Coronary artery (tissue), 2 donors: ENCODE measurements around the gene NPIPB2.
"Not testable (repeated sequence)": the region's sequence is repeated elsewhere in the genome, so short reads cannot be mapped to it uniquely, and the experiment has no call there.

Source experiments
- DNase-seq: peaks from one replicate; pipeline ENCODE4 v3.0.0-alpha.2; 2017; ENCODE audit warnings: low spot score
- H3K27ac ChIP-seq, 2 donors: fragments of 200-600 bp; sonication (generic); one replicate each; pipeline ENCODE4 v1.5.1; 2016 to 2019
- H3K4me3 ChIP-seq: fragments of 200-600 bp; sonication (generic); 2 replicates; pipeline ENCODE4 v1.5.1; 2016; ENCODE audit warnings: mild to moderate bottlenecking, moderate library complexity
- TF ChIP-seq, protein P1 (sequence below): fragments of 200-600 bp; sonication (generic); IDR thresholded peaks from one replicate; pipeline ENCODE4 v1.5.1; 2019; ENCODE audit warnings: antibody characterized with exemption

NPIPB2 gene

DNA sequence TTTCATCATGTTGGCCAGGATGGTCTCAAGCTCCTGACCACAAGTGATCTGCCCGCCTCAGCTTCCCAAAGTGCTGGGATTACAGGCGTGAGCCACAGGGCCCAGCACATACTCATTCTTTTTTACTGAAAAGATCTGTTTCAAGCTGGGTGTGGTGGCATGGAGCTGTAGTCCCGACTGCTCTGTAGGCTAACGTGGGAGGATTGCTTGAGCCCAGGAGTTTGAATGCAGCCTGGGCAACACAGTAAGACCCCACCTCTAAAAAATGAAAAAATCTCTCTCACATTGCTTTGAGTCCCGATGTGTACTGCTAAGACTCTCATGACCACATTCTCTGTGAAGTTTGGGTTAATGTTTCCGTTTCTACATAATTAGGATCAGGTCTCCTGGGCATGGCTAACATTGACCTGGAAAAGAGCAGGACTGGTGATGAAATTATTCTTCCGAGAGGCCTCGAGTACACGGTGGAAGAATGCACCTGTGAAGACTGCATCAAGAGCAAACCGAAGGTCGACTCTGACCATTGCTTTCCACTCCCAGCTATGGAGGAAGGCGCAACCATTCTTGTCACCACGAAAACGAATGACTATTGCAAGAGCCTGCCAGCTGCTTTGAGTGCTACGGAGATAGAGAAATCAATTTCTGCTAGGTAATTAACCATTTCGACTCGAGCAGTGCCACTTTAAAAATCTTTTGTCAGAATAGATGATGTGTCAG is 25.5 kb upstream of the NPIPB2 start:
- TF ChIP-seq, protein P1, sequence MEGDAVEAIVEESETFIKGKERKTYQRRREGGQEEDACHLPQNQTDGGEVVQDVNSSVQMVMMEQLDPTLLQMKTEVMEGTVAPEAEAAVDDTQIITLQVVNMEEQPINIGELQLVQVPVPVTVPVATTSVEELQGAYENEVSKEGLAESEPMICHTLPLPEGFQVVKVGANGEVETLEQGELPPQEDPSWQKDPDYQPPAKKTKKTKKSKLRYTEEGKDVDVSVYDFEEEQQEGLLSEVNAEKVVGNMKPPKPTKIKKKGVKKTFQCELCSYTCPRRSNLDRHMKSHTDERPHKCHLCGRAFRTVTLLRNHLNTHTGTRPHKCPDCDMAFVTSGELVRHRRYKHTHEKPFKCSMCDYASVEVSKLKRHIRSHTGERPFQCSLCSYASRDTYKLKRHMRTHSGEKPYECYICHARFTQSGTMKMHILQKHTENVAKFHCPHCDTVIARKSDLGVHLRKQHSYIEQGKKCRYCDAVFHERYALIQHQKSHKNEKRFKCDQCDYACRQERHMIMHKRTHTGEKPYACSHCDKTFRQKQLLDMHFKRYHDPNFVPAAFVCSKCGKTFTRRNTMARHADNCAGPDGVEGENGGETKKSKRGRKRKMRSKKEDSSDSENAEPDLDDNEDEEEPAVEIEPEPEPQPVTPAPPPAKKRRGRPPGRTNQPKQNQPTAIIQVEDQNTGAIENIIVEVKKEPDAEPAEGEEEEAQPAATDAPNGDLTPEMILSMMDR = no peak

DNA sequence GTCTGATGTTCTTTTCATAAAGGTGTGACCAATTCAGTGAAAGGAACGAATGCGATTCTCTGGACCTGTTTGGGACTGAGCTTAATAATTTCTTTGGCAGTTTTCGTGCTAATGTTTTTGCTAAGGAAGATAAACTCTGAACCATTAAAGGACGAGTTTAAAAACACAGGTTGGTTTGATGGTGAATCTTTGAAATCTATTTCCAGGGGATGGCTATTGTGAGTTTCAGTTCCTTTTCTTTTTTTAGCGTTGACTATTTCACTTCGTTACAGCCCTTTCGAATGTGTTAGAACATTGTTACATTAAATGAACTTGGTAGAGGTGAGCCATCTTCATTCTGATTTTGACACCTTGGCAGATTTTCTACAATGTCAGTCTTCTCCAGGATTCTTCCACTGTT is 24.3 kb upstream of the NPIPB2 start:
- TF ChIP-seq, protein P1 = no peak
- H3K27ac ChIP-seq = no peak overlapping the region
- no peak overlapping the region for H3K4me3 ChIP-seq
- DNase-seq = no peak

More for the DNA sequence above, 25.5 kb upstream of the NPIPB2 start:
- no peak for DNase-seq
- Histone ChIP-seq H3K27ac (no peak overlapping the region), H3K4me3 (no peak overlapping the region)

DNA sequence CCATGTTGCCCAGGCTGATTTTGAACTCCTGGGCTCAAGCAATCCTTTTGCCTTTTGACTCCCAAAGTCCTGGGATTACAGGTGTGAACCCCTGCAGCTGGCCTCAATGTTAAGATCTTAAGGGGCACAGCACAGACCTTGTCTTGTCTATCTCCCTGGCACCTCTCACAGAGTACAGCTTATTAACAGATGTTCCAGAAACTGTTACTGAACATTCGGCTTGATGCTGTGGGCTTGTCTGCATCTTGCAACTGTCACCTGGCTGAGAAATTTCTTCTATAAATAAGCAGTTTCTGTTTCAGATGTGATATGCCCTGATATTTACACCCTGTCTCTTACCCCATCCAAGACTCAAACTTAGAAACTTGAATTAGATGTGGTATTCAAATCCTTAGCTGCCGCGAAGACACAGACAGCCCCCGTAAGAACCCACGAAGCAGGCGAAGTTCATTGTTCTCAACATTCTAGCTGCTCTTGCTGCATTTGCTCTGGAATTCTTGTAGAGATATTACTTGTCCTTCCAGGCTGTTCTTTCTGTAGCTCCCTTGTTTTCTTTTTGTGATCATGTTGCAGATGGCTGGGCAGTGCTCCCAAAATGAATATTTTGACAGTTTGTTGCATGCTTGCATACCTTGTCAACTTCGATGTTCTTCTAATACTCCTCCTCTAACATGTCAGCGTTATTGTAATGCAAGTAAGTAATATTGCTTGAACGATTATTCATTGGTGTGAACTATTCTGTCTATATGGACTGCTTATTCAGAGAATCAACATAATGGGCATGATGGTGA is 23.1 kb upstream of the NPIPB2 start, which contains the start of gene TNFRSF17:
Gene TNFRSF17, plus strand, starts transcription at position 450 of the 791 bp plus-strand sequence. Its CDS starts 115 bp downstream, at position 565.
- TF ChIP-seq, protein P1 = no peak
- no peak within 1 kb of the TSS for H3K4me3 ChIP-seq
- DNase-seq = no peak
- no peak within 1 kb of the TSS for H3K27ac ChIP-seq

DNA sequence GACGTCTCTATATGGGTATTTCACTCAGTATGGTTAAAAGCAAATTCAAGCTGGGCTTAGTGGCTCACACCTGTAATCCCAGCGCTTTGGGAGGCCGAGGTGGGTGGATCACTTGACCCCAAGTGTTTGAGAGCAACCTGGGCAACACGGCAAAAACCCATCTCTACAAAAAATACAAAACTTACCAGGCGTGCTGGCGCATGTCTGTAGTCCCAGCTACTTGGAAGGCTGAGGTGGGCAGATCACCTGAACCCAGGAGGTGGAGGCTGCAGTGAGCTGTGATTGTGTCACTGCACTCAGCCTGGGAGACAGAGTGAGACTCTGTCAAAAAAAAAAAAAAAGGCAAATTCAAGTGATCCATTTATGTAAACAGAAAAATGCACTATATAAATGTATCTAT is 21.9 kb upstream of the NPIPB2 start:
- Histone ChIP-seq H3K27ac (no peak overlapping the region), H3K4me3 (no peak overlapping the region)
- no peak for DNase-seq
- TF ChIP-seq, protein P1 = no peak

DNA sequence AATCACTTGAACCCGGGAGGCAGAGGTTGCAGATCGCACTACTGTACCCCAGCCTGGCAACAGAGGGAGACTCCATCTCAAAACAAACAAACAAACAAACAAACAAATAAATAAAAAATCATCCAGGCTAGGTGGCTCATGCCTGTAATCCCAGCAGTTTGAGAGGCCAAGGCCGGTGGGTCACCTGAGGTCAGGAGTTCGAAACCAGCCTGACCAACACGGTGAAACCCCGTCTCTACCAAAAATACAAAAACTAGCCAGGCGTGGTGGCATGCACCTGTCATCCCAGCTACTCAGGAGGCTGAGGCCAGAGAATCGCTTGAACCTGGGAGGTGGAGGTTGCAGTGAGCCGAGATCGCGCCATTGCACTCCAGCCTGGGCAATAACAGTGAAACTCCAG is 21.1 kb upstream of the NPIPB2 start:
- H3K4me3 ChIP-seq, H3K27ac ChIP-seq, DNase-seq: not testable (repeated sequence)

DNA sequence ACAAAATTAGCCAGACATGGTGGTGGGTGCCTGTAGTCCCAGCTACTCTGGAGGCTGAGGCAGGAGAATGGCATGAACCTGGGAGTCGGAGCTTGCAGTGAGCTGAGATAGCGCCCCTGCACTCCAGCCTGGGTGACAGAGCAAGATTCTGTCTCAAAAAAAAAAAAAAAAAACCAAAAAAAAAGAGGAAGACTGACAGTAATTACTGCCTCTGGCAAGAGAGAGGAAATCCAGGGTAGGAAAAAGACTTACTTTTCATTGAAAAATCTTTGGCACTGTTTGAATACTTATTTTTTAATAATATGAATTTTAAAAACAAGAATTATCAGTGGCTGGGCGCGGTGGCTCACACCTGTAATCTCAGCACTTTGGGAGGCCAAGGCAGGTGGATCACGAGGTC is 20.6 kb upstream of the NPIPB2 start:
- not testable (repeated sequence) for H3K4me3 ChIP-seq, DNase-seq, H3K27ac ChIP-seq

DNA sequence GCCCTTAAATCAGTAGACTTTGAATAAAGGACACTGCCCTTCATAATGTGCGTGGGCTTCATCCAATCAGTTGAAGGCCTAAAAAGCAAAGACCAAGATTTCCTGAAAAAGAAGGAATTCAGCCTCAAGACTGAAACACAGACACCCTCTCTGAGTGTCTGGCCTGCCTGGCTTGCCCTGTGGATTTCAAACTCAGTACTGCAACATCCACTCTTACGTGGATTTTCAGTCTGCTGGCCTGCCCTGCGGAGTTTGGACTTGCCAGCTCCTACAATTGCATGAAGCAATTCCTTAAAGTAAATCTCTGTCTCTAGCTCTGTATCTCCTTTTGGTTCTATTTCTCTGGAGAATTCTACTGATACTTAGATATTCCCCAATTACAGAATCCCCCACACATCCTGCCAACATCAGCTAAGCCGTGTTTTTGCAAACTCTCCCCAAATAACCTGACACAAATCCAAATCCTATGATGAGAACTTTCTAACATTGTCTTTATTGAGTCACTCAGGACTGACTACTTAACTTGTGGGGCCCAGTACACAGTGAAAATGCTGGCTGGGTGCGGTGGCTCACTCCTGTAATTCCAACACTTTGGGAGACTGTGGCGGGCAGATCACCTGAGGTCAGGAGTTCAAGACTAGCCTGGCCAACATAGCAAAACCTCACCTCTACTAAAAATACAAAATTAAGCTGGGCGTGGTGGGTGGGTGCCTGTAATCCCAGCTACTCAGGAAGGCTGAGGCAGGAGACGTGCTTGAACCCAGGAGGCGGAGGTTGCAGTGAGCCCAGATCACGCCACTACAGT is 15.9 kb upstream of the NPIPB2 start:
- TF ChIP-seq, protein P1 = no peak
- no peak for DNase-seq
- Histone ChIP-seq H3K27ac (no peak overlapping the region), H3K4me3 (no peak overlapping the region)
